Measurements from ENCODE around the gene ZMYND8.
"Not testable (repeated sequence)": the region's sequence is repeated elsewhere in the genome, so short reads cannot be mapped to it uniquely, and the experiment has no call there.

Gene ZMYND8

DNA sequence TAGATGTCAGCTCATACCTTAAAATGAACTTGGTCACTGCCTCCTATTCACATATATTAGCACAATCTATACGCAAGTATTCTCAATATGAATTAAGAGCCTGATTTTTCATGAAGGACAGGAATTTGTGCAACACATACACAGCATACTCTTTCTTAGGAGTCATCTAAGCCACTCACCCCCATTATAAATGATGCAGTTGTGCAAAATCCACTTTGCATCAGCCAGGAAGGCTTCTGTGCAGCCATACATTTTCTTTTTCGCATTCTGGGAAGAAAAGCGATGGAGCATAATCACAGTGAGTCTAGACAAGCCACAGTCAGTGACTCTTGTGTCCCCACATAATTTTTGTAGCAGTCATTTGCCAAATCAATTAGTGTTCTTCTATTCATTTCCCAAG, 66.5 kb downstream of the ZMYND8 start:
- no peak for DNase-seq (ENCODE audit: extremely low read depth, low read depth)

DNA sequence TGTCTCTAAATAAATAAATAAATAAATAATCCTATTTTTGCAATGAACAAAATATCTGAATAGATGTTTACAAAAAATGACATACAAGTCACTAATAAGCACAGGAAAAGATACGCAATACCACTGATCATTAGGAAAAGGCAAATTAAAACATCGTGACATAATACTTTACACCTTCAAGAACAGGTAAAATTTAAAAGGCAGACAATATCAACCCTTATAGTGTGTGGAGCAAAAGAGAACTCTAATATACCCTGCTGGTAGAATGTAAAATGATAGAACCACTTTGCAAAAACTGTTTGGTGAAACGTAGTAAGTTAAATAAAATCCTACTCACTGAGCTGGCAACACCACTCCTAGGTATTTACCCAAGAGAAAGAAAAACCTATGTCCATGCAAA, 67.4 kb downstream of the ZMYND8 start:
- DNase-seq (ENCODE audit: extremely low read depth, low read depth): no peak
- TF ChIP-seq, protein P1, sequence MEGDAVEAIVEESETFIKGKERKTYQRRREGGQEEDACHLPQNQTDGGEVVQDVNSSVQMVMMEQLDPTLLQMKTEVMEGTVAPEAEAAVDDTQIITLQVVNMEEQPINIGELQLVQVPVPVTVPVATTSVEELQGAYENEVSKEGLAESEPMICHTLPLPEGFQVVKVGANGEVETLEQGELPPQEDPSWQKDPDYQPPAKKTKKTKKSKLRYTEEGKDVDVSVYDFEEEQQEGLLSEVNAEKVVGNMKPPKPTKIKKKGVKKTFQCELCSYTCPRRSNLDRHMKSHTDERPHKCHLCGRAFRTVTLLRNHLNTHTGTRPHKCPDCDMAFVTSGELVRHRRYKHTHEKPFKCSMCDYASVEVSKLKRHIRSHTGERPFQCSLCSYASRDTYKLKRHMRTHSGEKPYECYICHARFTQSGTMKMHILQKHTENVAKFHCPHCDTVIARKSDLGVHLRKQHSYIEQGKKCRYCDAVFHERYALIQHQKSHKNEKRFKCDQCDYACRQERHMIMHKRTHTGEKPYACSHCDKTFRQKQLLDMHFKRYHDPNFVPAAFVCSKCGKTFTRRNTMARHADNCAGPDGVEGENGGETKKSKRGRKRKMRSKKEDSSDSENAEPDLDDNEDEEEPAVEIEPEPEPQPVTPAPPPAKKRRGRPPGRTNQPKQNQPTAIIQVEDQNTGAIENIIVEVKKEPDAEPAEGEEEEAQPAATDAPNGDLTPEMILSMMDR (IDR thresholded peaks at IDR 0.05; ENCODE audit: low read depth, low read length): no peak

More for the DNA sequence above, 66.5 kb downstream of the ZMYND8 start:
- TF ChIP-seq, protein P1 (IDR thresholded peaks at IDR 0.05; ENCODE audit: low read depth, low read length): no peak

DNA sequence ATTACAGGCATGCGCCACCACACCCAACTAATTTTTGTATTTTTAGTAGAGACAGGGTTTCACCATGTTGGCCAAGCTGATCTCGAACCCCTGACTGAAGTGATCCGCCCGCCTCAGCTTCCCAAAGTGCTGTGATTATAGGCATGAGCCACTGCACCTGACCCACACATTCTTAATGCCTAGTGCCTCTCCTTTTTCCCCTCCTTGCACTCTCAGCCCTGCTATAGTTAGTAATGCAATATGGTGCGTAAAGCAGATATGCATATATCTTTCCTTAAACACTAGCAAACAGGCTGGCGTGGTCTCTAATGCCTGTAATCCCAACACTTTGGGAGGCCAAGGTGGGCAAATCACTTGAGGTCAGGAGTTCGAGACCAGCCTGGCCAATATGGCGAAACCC, 68.0 kb downstream of the ZMYND8 start:
- not testable (repeated sequence) for DNase-seq (ENCODE audit: extremely low read depth, low read depth)

DNA sequence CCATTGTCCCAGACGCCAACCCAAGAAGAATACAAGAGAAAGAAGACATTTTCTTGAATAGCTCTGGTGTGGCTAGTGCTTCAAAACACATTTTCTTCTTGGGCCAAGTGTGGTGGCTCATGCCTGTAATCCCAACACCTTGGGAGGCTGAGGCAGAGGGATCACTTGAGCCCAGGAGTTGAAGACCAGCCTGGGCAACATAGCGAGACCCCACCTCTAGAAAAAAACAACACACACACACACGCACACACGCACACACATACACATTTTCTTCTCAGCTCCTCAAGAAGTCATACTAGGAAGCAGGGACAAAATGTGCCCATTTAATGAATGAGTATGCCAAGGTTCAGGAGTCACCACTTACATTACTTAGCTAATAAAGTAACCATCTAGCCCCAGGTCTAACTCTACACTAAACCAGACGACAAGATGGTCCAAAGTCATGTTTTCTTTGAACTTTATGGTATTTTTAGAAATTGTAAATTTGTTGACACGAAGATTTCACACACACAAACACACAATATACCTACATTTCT, 68.8 kb downstream of the ZMYND8 start:
- no peak for DNase-seq (ENCODE audit: extremely low read depth, low read depth)
- TF ChIP-seq, protein P1 (IDR thresholded peaks at IDR 0.05; ENCODE audit: low read depth, low read length): no peak

DNA sequence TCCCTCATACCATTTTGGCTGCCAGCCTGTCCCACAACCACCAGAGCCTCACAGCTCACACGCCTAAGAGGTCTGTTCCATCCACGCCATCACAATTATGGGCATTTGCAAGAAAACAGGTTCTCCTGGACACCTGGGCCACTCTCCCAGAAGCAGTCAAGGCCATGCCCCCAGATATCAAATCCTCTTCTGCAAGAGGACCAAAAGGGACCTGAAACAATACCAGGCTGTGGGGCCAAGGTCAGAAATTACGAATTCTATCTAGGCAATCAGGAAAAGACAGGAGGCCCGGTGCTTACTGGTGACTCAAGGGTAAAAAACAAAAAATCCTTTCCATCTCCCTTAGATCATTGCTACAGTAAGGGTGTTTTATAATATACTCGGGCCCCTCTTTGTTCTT, 69.8 kb downstream of the ZMYND8 start:
- TF ChIP-seq, protein P1 (IDR thresholded peaks at IDR 0.05; ENCODE audit: low read depth, low read length): no peak
- DNase-seq (ENCODE audit: extremely low read depth, low read depth): no peak

DNA sequence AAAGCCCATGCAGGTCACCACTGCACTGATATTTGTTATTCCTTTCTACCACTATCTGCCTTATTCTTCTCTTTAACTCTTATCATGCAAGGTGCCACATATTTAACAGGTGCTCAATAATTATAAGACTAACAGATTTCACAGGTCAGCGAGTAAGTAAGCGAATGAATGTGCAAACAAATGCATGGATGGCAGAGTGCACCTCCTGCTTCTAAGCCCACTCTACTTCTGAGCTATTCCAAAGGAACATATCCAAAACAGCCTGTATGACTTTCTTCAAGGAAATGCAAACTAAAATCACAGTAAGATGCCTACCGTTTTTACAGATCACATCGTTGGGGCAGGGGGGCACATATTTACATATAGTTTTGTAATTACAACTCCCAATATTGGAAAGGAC, 71.3 kb downstream of the ZMYND8 start:
- no peak for DNase-seq (ENCODE audit: extremely low read depth, low read depth)
- TF ChIP-seq, protein P1 (IDR thresholded peaks at IDR 0.05; ENCODE audit: low read depth, low read length): no peak

DNA sequence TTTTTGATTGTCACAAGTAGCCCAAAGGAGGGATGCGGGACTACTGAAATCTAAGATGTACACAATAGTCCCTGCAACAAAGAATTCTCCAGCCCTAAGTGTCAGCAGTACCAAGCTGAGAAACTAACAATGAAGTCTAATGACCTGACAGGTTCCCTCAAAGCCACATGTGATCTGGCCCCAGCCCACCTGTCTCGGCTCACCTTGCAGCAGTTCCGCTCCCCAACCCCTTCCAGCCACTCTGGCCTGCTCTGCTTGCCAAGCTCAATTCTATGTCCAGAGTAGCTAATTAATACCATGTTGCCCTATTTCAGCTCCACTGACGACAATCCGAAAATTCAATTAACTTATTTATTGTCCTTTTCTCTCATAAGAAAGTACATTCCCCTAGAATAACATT, 72.1 kb downstream of the ZMYND8 start:
- TF ChIP-seq, protein P1 (IDR thresholded peaks at IDR 0.05; ENCODE audit: low read depth, low read length): no peak
- no peak for DNase-seq (ENCODE audit: extremely low read depth, low read depth)

DNA sequence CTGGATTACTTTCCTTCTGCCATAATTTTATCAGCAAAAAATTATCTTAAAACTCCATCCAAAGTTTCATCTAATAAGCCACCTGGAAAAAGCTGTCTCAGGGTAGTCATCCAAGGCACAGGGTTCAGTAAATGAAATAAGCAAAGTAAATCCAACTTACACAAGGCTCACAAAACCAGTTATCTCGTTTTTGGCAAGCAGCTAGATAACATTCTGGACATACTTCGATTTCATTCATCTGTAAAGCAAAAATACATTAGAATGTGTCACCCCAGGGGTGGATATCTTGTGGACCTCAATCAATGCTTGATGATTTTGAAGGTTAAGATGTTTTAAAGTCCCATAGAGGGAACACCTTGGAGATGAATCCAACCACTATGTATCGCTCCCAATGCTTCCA, 73.1 kb downstream of the ZMYND8 start:
- TF ChIP-seq, protein P1 (IDR thresholded peaks at IDR 0.05; ENCODE audit: low read depth, low read length): no peak
- no peak for DNase-seq (ENCODE audit: extremely low read depth, low read depth)
